Muscle layer of duodenum (tissue), 2 donors: Measurements from ENCODE around the gene FGGY.

Experiments used
- H3K27ac ChIP-seq: one replicate; pipeline ENCODE4 v1.7.0; 2013; ENCODE audit warnings: mild to moderate bottlenecking, low read length
- H3K27me3 ChIP-seq: one replicate; pipeline ENCODE4 v1.7.0; 2013; ENCODE audit warnings: low read depth, mild to moderate bottlenecking, control low read depth, low read length
- H3K36me3 ChIP-seq, 2 donors: one replicate each; pipeline ENCODE4 v1.7.0; 2013; ENCODE audit warnings: low read length in 2 of 2, control low read depth in 1 of 2, mild to moderate bottlenecking in 1 of 2; ENCODE audit not compliant: insufficient read depth in 2 of 2, control insufficient read depth in 1 of 2
- H3K4me1 ChIP-seq, 2 donors: one replicate each; pipeline ENCODE4 v1.7.0; 2013; ENCODE audit warnings: low read length in 2 of 2, mild to moderate bottlenecking in 2 of 2, control low read depth in 1 of 2, moderate library complexity in 1 of 2; ENCODE audit not compliant: insufficient read depth in 2 of 2, control insufficient read depth in 1 of 2
- H3K4me3 ChIP-seq, 2 donors: one replicate each; pipeline ENCODE4 v1.7.0; 2013; ENCODE audit warnings: low read length in 2 of 2, low read depth in 1 of 2, mild to moderate bottlenecking in 1 of 2
- H3K9me3 ChIP-seq, 2 donors: one replicate each; pipeline ENCODE4 v1.7.0; 2013; ENCODE audit warnings: low read length in 2 of 2, control low read depth in 1 of 2, mild to moderate bottlenecking in 1 of 2; ENCODE audit not compliant: control insufficient read depth in 1 of 2
- donor health status: healthy.

The FGGY gene

GRCh38 chr1:59747420-59748024, 450.6 kb downstream of the FGGY start:
- no peak overlapping the region for H3K4me3 ChIP-seq
- H3K4me1 ChIP-seq: peaks cover 4 to 5% of the 10 kb centered on the region in 2 donors
- no peaks in the 10 kb centered on the region for H3K27me3 ChIP-seq
- H3K27ac ChIP-seq: no peak overlapping the region
- no peaks in the 10 kb centered on the region for H3K9me3 ChIP-seq
- no peaks in the 10 kb centered on the region for H3K36me3 ChIP-seq

GRCh38 chr1:59748123-59748522, 451.2 kb downstream of the FGGY start:
- Histone ChIP-seq H3K4me1 (peaks cover 4 to 5% of the 10 kb centered on the region in 2 donors), H3K4me3 (no peak overlapping the region), H3K27me3 (no peaks in the 10 kb centered on the region), H3K27ac (no peak overlapping the region), H3K36me3 (no peaks in the 10 kb centered on the region), H3K9me3 (no peaks in the 10 kb centered on the region)

GRCh38 chr1:59750328-59751003, 453.6 kb downstream of the FGGY start:
- no peaks in the 10 kb centered on the region for H3K27me3 ChIP-seq
- no peak overlapping the region for H3K4me3 ChIP-seq
- no peaks in the 10 kb centered on the region for H3K36me3 ChIP-seq
- H3K9me3 ChIP-seq: no peaks in the 10 kb centered on the region
- no peak overlapping the region for H3K27ac ChIP-seq
- peaks cover 4 to 5% of the 10 kb centered on the region in 2 donors for H3K4me1 ChIP-seq

GRCh38 chr1:59751004-59751395, 454.1 kb downstream of the FGGY start:
- no peak overlapping the region for H3K27ac ChIP-seq
- H3K9me3 ChIP-seq: no peaks in the 10 kb centered on the region
- no peaks in the 10 kb centered on the region for H3K27me3 ChIP-seq
- no peaks in the 10 kb centered on the region for H3K36me3 ChIP-seq
- H3K4me3 ChIP-seq: no peak overlapping the region
- H3K4me1 ChIP-seq: peaks cover 4 to 5% of the 10 kb centered on the region in 2 donors

- H3K36me3 ChIP-seq: no peaks in the 10 kb centered on the region
- peaks cover 4 to 5% of the 10 kb centered on the region in 2 donors for H3K4me1 ChIP-seq
- no peak overlapping the region for H3K4me3 ChIP-seq
- no peaks in the 10 kb centered on the region for H3K9me3 ChIP-seq
- H3K27ac ChIP-seq: no peak overlapping the region
- no peaks in the 10 kb centered on the region for H3K27me3 ChIP-seq
Measured at GRCh38 chr1:59751801-59752200, 454.9 kb downstream of the FGGY start.

GRCh38 chr1:59752556-59753414, 455.9 kb downstream of the FGGY start:
- no peak overlapping the region for H3K4me3 ChIP-seq
- no peaks in the 10 kb centered on the region for H3K27me3 ChIP-seq
- no peaks in the 10 kb centered on the region for H3K36me3 ChIP-seq
- no peaks in the 10 kb centered on the region for H3K9me3 ChIP-seq
- peaks cover 4 to 5% of the 10 kb centered on the region in 2 donors for H3K4me1 ChIP-seq
- no peak overlapping the region for H3K27ac ChIP-seq

- Histone ChIP-seq H3K4me1 (peaks cover 4 to 5% of the 10 kb centered on the region in 2 donors), H3K27me3 (no peaks in the 10 kb centered on the region), H3K4me3 (no peak overlapping the region), H3K36me3 (no peaks in the 10 kb centered on the region), H3K9me3 (no peaks in the 10 kb centered on the region), H3K27ac (no peak overlapping the region)
Measured at GRCh38 chr1:59755069-59755685, 458.3 kb downstream of the FGGY start.

- H3K4me1 ChIP-seq: no peaks in the 10 kb centered on the region
- no peaks in the 10 kb centered on the region for H3K27me3 ChIP-seq
- no peaks in the 10 kb centered on the region for H3K9me3 ChIP-seq
- no peak overlapping the region for H3K27ac ChIP-seq
- no peak overlapping the region for H3K4me3 ChIP-seq
- H3K36me3 ChIP-seq: no peaks in the 10 kb centered on the region
Measured at GRCh38 chr1:59757197-59757747, 460.4 kb downstream of the FGGY start.

GRCh38 chr1:59759156-59759925, 462.4 kb downstream of the FGGY start:
- Histone ChIP-seq H3K27me3 (no peaks in the 10 kb centered on the region), H3K9me3 (no peaks in the 10 kb centered on the region), H3K4me3 (peak overlapping the region; percentile 18 to 21), H3K36me3 (no peaks in the 10 kb centered on the region), H3K4me1 (no peaks in the 10 kb centered on the region), H3K27ac (peak overlapping the region; percentile 47)

- Histone ChIP-seq H3K4me3 (no peak overlapping the region), H3K27me3 (no peaks in the 10 kb centered on the region), H3K27ac (no peak overlapping the region), H3K4me1 (no peaks in the 10 kb centered on the region), H3K36me3 (no peaks in the 10 kb centered on the region), H3K9me3 (no peaks in the 10 kb centered on the region)
Measured at GRCh38 chr1:59761443-59761842, 464.5 kb downstream of the FGGY start.
